GM13977 (cell line): ENCODE results near the gene NDC80.
A peak's percentile ranks its signal among the peaks of the same experiment; 100 is the strongest.

ENCODE experiments used
- DNase-seq: peaks from one replicate; pipeline ENCODE4 v3.0.0; 2012; ENCODE audit warnings: low spot score
- CTCF ChIP-seq: IDR thresholded peaks from 2 replicates; pipeline ENCODE4 v1.5.1; 2012; ENCODE audit warnings: mild to moderate bottlenecking, control low read depth; ENCODE audit not compliant: insufficient read depth; ENCODE audit errors: extremely low read depth, missing control alignments
- in situ Hi-C: fragments of 300-500 bp; cut with MboI; formaldehyde crosslinking; loops from one replicate; pipeline ENCODE4 v1.12.0; 2022; ENCODE audit warnings: low sequenced_read_pairs, low pct_unique_long_range_greater_than_20kb, mixed read lengths, inconsistent platforms; ENCODE audit not compliant: unreplicated experiment

NDC80 gene

GRCh38 chr18:2568129-2568528 is 3.2 kb upstream of the NDC80 start:
- in situ Hi-C loops: no loop called here
- TF ChIP-seq CTCF: no peak
- DNase-seq: no peak

- DNase-seq: no peak
- no peak for TF ChIP-seq CTCF
- in situ Hi-C loops: no loop called here
Observed at GRCh38 chr18:2568605-2569004, 2.8 kb upstream of the NDC80 start.

GRCh38 chr18:2569338-2570207 is 1.8 kb upstream of the NDC80 start:
- no peak for DNase-seq
- TF ChIP-seq CTCF: no peak
- in situ Hi-C loops: no loop called here

GRCh38 chr18:2570772-2571199 is 571 bp upstream of the NDC80 start:
- in situ Hi-C loops: no loop called here
- DNase-seq: peak; percentile 58
- TF ChIP-seq CTCF: peak; percentile 19

- DNase-seq: no peak
- TF ChIP-seq CTCF: no peak
- in situ Hi-C loops: no loop called here
Observed at GRCh38 chr18:2572171-2572569, 813 bp downstream of the NDC80 start.

GRCh38 chr18:2572892-2573291 is 1.5 kb downstream of the NDC80 start:
- TF ChIP-seq CTCF: no peak
- in situ Hi-C loops: no loop called here
- DNase-seq: no peak
